T-helper 17 cell (primary cell): ENCODE results near the gene HFE. TPM values are rescaled to one million over a fixed set of nuclear protein-coding genes. Genes with fewer than 3 reads are reported as not detected.

Experiments used
- ATAC-seq: fragments of 150-1000 bp; cut with Tn5 transposase; 2 replicates; pipeline ENCODE4 v1.10.0; 2021; ENCODE audit warnings: mild to moderate bottlenecking, moderate library complexity
- DNase-seq, 3 donors: peaks; one replicate each; pipeline versions ENCODE4 v3.0.0 to v3.0.0-alpha.2; 2020 to 2021
- H3K9me3 ChIP-seq: one replicate; pipeline ENCODE4 v1.7.0; 2013; ENCODE audit warnings: low read length, mild to moderate bottlenecking; ENCODE audit not compliant: control insufficient read depth, poor library complexity, severe bottlenecking
- H3K27ac Mint-ChIP-seq: one replicate; pipeline ENCODE4 v1.8.0; 2022; ENCODE audit warnings: mild to moderate bottlenecking, moderate library complexity, mixed read lengths
- H3K27me3 Mint-ChIP-seq: one replicate; pipeline ENCODE4 v1.8.0; 2022; ENCODE audit warnings: mixed read lengths
- H3K36me3 Mint-ChIP-seq: one replicate; pipeline ENCODE4 v1.8.0; 2022; ENCODE audit warnings: low read depth, mixed read lengths
- H3K4me1 Mint-ChIP-seq: one replicate; pipeline ENCODE4 v1.8.0; 2022; ENCODE audit warnings: mild to moderate bottlenecking, mixed read lengths
- H3K4me3 Mint-ChIP-seq: one replicate; pipeline ENCODE4 v1.8.0; 2022; ENCODE audit warnings: mild to moderate bottlenecking, moderate library complexity, mixed read lengths
- total RNA-seq, 4 donors: library from RNA in 2 of 4; stranded (reverse) in 2 of 4; gene quantifications; one replicate each; pipeline ENCODE4 v1.2.3 and lab custom pipeline; 2022 to 2026

Gene HFE
- total RNA-seq, 2 donors from 2014 or later, result 1.2 to 2.4 TPM

- DNase-seq (no peak), ATAC-seq (no peak)
- Mint-ChIP-seq H3K27ac (no peak overlapping the region), H3K27me3 (no peaks in the 10 kb centered on the region), H3K4me3 (no peak overlapping the region), H3K36me3 (peaks cover 2% of the 10 kb centered on the region), H3K4me1 (peaks cover 9% of the 10 kb centered on the region)
- no peaks in the 10 kb centered on the region for H3K9me3 ChIP-seq
Observed at GRCh38 chr6:26141378-26141904, 54.2 kb downstream of the HFE start.

- Mint-ChIP-seq H3K36me3 (no peaks in the 10 kb centered on the region), H3K4me3 (no peak overlapping the region), H3K27me3 (no peaks in the 10 kb centered on the region), H3K27ac (no peak overlapping the region), H3K4me1 (peaks cover 4% of the 10 kb centered on the region)
- DNase-seq, result no peak
- no peaks in the 10 kb centered on the region for H3K9me3 ChIP-seq
- ATAC-seq, result no peak
Observed at GRCh38 chr6:26142026-26142425, 54.8 kb downstream of the HFE start.

Other genes starting within 250 kb of the HFE start
- gene SLC17A3, start 213.2 kb upstream of the HFE start, total RNA-seq, result 1 to 10 TPM; 1.3 to 2.4 TPM
- not detected for gene SLC17A2, start 156.7 kb upstream of the HFE start, total RNA-seq
- gene TRIM38, start 124.6 kb upstream of the HFE start, total RNA-seq, result 10 to 100 TPM; 17.5 to 19.9 TPM